K562 (cell line): ENCODE data around the gene PHLDA3. TPM values are rescaled to one million over a fixed set of nuclear protein-coding genes. Genes with fewer than 3 reads are reported as not detected.

Source experiments
- ATAC-seq: fragments of 200-7000 bp; cut with Tn5 transposase; 3 replicates; pipeline ENCODE4 v1.9.1; 2020; ENCODE audit warnings: moderate library complexity
- BruUV-seq: library from RNA; stranded (reverse); fragments of 400-500 nt; replicated peaks from 2 replicates; lab custom pipeline; 2021; lab: Mats Ljungman, UMichigan
- CTCF ChIA-PET: fragments of 300-600 bp; formaldehyde crosslinking; extraction: SDS; loops from one replicate; lab custom pipeline; 2021; ENCODE audit warnings: low intra/inter-chr PET ratio; lab: Yijun Ruan, JAX
- POLR2A ChIA-PET: fragments of 300-600, 350-650 bp; sonication (Branson Sonifier 250); formaldehyde crosslinking; extraction: SDS; loops from one replicate; lab custom pipeline; 2021; ENCODE audit warnings: antibody characterized with exemption, inconsistent platforms; lab: Yijun Ruan, JAX
- DNase-seq, 4 experiments: peaks; one replicate each; pipeline versions ENCODE4 v3.0.0 to v3.0.0-alpha.2; 2011 to 2018; ENCODE audit warnings: low spot score in 3 of 4, mixed read lengths in 3 of 4; ENCODE audit errors: extremely low read depth in 1 of 4
- FAIRE-seq: peaks from 2 replicates; lab custom pipeline; 2011; peaks lifted over from hg19 to GRCh38; lab: Jason Lieb, UNC
- H2AFZ ChIP-seq: 2 replicates; pipeline ENCODE4 v1.6.0; 2011; ENCODE audit warnings: low read depth, low read length, control low read depth, inconsistent platforms
- H3K27ac ChIP-seq: fragments of 200-600 bp; 3 replicates; pipeline ENCODE4 v1.8.0; 2011; ENCODE audit warnings: low read depth, mild to moderate bottlenecking, control low read depth, inconsistent platforms, low read length, moderate library complexity, mixed read lengths; ENCODE audit errors: extremely low read depth
- H3K27me3 ChIP-seq, 2 experiments: fragments of 300-600 bp in 1 of 2; 2 replicates in 1 of 2; 3 replicates in 1 of 2; pipeline versions ENCODE4 v1.6.0 to v1.8.0; 2011; ENCODE audit warnings: inconsistent platforms in 2 of 2, low read length in 2 of 2, mild to moderate bottlenecking in 1 of 2, mixed read lengths in 1 of 2, moderate library complexity in 1 of 2; ENCODE audit not compliant: control insufficient read depth in 2 of 2, insufficient read depth in 2 of 2
- H3K36me3 ChIP-seq: fragments of 300-600 bp; 3 replicates; pipeline ENCODE4 v1.8.0; 2011; ENCODE audit warnings: mild to moderate bottlenecking, low read length, inconsistent platforms; ENCODE audit not compliant: control insufficient read depth, insufficient read depth
- H3K4me1 ChIP-seq, 2 experiments: fragments of 200-600 bp in 1 of 2; replicated peaks in 1 of 2; 2 replicates in 1 of 2; 3 replicates in 1 of 2; pipeline versions ENCODE4 v1.5.1 to v1.8.0; 2011; ENCODE audit warnings: inconsistent platforms in 2 of 2, low read length in 2 of 2, mild to moderate bottlenecking in 1 of 2, mixed read lengths in 1 of 2, moderate library complexity in 1 of 2; ENCODE audit not compliant: control insufficient read depth in 2 of 2, insufficient read depth in 2 of 2
- H3K4me2 ChIP-seq: 2 replicates; pipeline ENCODE4 v1.6.1; 2011; ENCODE audit warnings: low read length, control low read depth, inconsistent platforms, mixed read lengths; ENCODE audit not compliant: insufficient read depth
- H3K4me3 ChIP-seq: fragments of 200-600 bp; sonication (generic), shearing (Covaris generic); 2 replicates; pipeline ENCODE4 v1.5.1; 2016; ENCODE audit warnings: control low read depth, inconsistent platforms
- H3K79me2 ChIP-seq: fragments of 200-600 bp; 3 replicates; pipeline ENCODE4 v1.8.0; 2011; ENCODE audit warnings: low read length, inconsistent platforms; ENCODE audit not compliant: control insufficient read depth, insufficient read depth
- H3K9ac ChIP-seq, 2 experiments: 2 replicates each; pipeline versions ENCODE4 v1.6.0 to v1.6.1; 2011; ENCODE audit warnings: low read depth in 2 of 2, low read length in 2 of 2, control low read depth in 1 of 2, inconsistent platforms in 1 of 2, mild to moderate bottlenecking in 1 of 2, mixed read lengths in 1 of 2; ENCODE audit not compliant: insufficient read depth in 1 of 2
- H3K9me1 ChIP-seq: one replicate; pipeline ENCODE4 v1.6.0; 2011; ENCODE audit warnings: inconsistent platforms, mild to moderate bottlenecking, low read length, moderate library complexity; ENCODE audit not compliant: control insufficient read depth, insufficient read depth
- H3K9me3 ChIP-seq: replicated peaks from 2 replicates; pipeline ENCODE4 v1.5.1; 2011; ENCODE audit warnings: low read depth, low read length, inconsistent platforms; ENCODE audit not compliant: control insufficient read depth, insufficient read depth
- H4K20me1 ChIP-seq: replicated peaks from 2 replicates; pipeline ENCODE4 v1.6.1; 2011; ENCODE audit warnings: low read length, inconsistent platforms, mixed read lengths; ENCODE audit not compliant: control insufficient read depth, insufficient read depth
- CXXC5 ChIP-seq: fragments of 250-450 bp; sonication (Bioruptor Pico); IDR thresholded peaks from 2 replicates; pipeline ENCODE4 v1.8.0; 2022; ENCODE audit warnings: inconsistent platforms, mild to moderate bottlenecking, moderate library complexity
- EP300 ChIP-seq: IDR thresholded peaks from 2 replicates; pipeline ENCODE4 v1.6.1; 2012; ENCODE audit warnings: low read length, improper control_type of control experiment
- JUNB ChIP-seq: fragments of 450-650 bp; formaldehyde crosslinking; conservative IDR thresholded peaks from 2 replicates; pipeline ENCODE4 v1.4.0; 2020; ENCODE audit warnings: mild to moderate bottlenecking
- KDM4B ChIP-seq, 2 experiments: fragments of 450-650 bp in 1 of 2; sonication (generic) in 1 of 2; IDR thresholded peaks; 2 replicates each; pipeline ENCODE4 v1.6.1; 2016 to 2017; ENCODE audit warnings: borderline replicate concordance in 2 of 2, antibody characterized with exemption in 1 of 2, low read depth in 1 of 2, mild to moderate bottlenecking in 1 of 2
- NFATC3 ChIP-seq: fragments of 450-650 bp; IDR thresholded peaks from 2 replicates; pipeline ENCODE4 v1.6.1; 2017; ENCODE audit warnings: mild to moderate bottlenecking
- PCBP1 ChIP-seq: fragments of 200-400 bp; formaldehyde crosslinking; IDR thresholded peaks from 2 replicates; pipeline ENCODE4 v1.6.1; 2018; ENCODE audit warnings: mild to moderate bottlenecking, low read depth, low read length; ENCODE audit not compliant: poor library complexity, severe bottlenecking
- SMARCC2 ChIP-seq: fragments of 450-650 bp; IDR thresholded peaks from 2 replicates; pipeline ENCODE4 v1.6.1; 2017; ENCODE audit warnings: antibody characterized with exemption, moderate library complexity, mild to moderate bottlenecking, low read depth
- SOX6 ChIP-seq: fragments of 450-650 bp; IDR thresholded peaks from 2 replicates; pipeline ENCODE4 v1.6.1; 2014; ENCODE audit warnings: mild to moderate bottlenecking
- TRIM24 ChIP-seq, 2 experiments: fragments of 450-650 bp; IDR thresholded peaks; 2 replicates each; pipeline ENCODE4 v1.6.1; 2016
- ZBTB1 ChIP-seq: sonication (generic); formaldehyde crosslinking; IDR thresholded peaks from 2 replicates; pipeline ENCODE4 v1.8.1; 2023; ENCODE audit warnings: missing genetic modification reagents, low read depth, mild to moderate bottlenecking, borderline replicate concordance
- ZNF75A ChIP-seq: fragments of 450-650 bp; formaldehyde crosslinking; IDR thresholded peaks from 2 replicates; pipeline ENCODE4 v1.4.0; 2020; ENCODE audit warnings: mild to moderate bottlenecking
- ZNF830 ChIP-seq: fragments of 250-450 bp; sonication (Bioruptor Pico); IDR thresholded peaks from 2 replicates; pipeline ENCODE4 v1.5.0; 2021; ENCODE audit warnings: mild to moderate bottlenecking
- WGBS: fragments of 100-300 bp; shearing (Covaris generic); methylation state at CpG from one replicate; pipeline ENCODE4 v1.1.6; 2016; ENCODE audit warnings: low coverage, mixed read lengths; ENCODE audit not compliant: insufficient coverage; ENCODE audit errors: missing lambda C conversion rate; 5-methylcytosine and 5-hydroxymethylcytosine counted together
- in situ Hi-C: fragments of 300-500 bp; cut with MboI; formaldehyde crosslinking; loops from 4 replicates; pipeline ENCODE4 v1.15.0; 2018; ENCODE audit warnings: inconsistent platforms, mixed read lengths
- intact Hi-C: fragments of 100-400 bp; cut with micrococcal nuclease; formaldehyde crosslinking; loops from 2 replicates; pipeline ENCODE4 v1.14.2; 2022
- polyA plus RNA-seq, 8 experiments: library from polyadenylated mRNA; depleted of rRNA in 4 of 8; stranded (reverse) in 5 of 8; unstranded in 3 of 8; fragments of >200 nt; fragmentation: Nextera tagmentation in 2 of 8; fragmentation: Illumina TruSeq in 1 of 8; extraction: Ambion mirVana in 2 of 8; extraction: Trizol in 1 of 8; gene quantifications; 2 replicates each; pipeline versions ENCODE4 v1.2.1 to v1.2.3, GENCODE V29; 2011 to 2014; ENCODE audit warnings: inconsistent platforms in 1 of 8, missing spikeins in 1 of 8
- total RNA-seq, 7 experiments: library from RNA; depleted of rRNA in 6 of 7; stranded (reverse); fragments of >200 nt in 6 of 7; fragmentation: Illumina TruSeq in 2 of 7; extraction: Trizol in 2 of 7; gene quantifications; 2 replicates each; pipeline versions ENCODE4 v1.2.1 to v1.2.3, GENCODE V29; 2011 to 2021; ENCODE audit warnings: low replicate concordance in 1 of 7
- TF ChIP-seq, protein P1 (sequence below): IDR thresholded peaks from 2 replicates; pipeline ENCODE4 v1.6.1; 2016; ENCODE audit warnings: missing genetic modification characterization, missing compliant biosample characterization
- TF ChIP-seq, protein P2 (sequence below): fragments of 200-800 bp; sonication (Bioruptor generic); IDR thresholded peaks from 2 replicates; pipeline ENCODE4 v1.6.1; 2017; ENCODE audit warnings: missing genetic modification characterization, missing compliant biosample characterization

PHLDA3 gene
- total and polyA plus RNA-seq, 9 of the 15 experiments (the other 6 are each of a cell fraction or from before 2014, with no cell fraction given), result 0.11 to 0.27 TPM; not detected in 7

DNA sequence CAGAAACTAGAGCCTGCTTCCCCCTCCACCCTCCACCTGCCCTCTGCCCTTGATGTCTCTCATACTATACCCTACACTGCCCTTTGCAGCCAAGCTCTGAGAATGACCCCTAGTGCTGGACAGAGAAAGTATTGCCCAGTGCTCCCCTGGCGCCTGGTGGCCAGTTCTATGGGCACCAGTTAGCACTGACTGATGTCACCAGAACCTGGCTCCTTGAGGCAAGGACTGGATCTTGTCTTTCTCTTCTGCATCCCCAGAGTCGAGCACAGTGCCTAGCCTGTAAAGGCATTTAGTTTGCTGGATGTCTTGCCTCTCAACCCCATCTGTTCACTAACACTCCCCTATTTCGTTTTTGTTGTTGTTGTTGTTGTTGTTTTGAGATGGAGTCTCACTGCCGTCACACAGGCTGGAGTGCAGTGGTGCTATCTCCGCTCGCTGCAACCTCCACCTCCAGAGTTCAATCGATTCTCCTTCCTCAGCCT lies 5.9 kb downstream of the PHLDA3 start (continued):
- peak; percentile 57; the same call in 1 of the 2 replicates for TF ChIP-seq ZBTB1 (CRISPR knock-in tag)

DNA sequence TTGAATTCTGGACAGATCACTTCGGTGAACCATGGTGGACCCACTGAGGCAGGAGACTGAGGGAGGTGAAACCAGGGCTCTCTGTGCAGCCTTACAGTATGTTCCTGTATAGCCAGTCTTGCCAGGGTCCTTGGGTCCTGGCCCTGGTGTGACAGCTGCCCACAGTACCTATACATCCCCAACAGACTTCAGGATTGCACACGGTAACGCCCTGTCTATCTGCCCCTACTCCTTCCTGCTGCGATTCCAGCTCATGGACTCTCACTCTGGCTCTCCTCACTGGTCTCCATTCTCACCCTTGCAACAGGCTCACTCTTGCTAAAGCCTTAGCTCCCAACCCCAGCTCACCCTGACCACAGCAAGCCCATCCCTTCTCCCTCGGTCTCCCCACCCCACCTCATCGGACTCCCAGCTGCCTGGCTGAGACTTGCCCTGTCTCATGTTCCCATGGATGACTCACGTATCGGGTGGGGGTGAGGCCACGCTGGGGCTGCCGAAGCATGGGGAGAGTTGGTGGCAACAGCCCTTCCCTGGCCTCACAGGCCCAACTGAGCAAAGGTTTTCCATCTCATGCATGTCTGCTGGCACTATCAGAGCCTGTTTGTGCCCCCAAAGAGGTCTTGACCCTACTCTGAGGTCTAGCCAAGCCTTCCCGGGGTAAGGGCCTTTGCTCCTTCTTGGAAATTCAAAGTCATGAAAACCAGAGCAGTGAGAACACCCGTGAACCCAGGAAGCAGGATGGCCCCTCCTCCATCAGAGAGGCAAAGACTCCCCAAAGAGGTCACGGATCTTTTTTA lies 7.1 kb downstream of the PHLDA3 start:
- no TSS peak for BruUV-seq
- intact Hi-C loops (no loop called here), in situ Hi-C loops (no loop called here)
- Histone ChIP-seq H3K4me2 (peak overlapping the region; percentile 39; the same call in 1 of the 2 replicates), H3K9me3 (no peaks in the 10 kb centered on the region), H3K9me1 (no peaks in the 10 kb centered on the region), H3K4me1 (peaks cover 10 to 23% of the 10 kb centered on the region in 2 experiments), H3K36me3 (no peaks in the 10 kb centered on the region), H4K20me1 (no peaks in the 10 kb centered on the region), H2AFZ (peak overlapping the region; percentile 89), H3K27ac (peak overlapping the region; percentile 53; the same call in 2 of the 3 replicates), H3K79me2 (no peaks in the 10 kb centered on the region), H3K27me3 (no peaks in the 10 kb centered on the region), H3K9ac (peak overlapping the region in 1 of 2 experiments; percentile 56; a peak in 2 of 4 replicates), H3K4me3 (no peak overlapping the region)
- WGBS, result 13% methylated on average over 13 of the region's 13 CpGs
- ChIA-PET POLR2A (interaction anchor here (0.8 to 1.6 kb wide), 5 partner anchors 10 to 100 kb away, joined by 3 to 7 read pairs (median 4); no protein-coding TSS in a partner anchor), CTCF (interaction anchor here (0.6 kb wide), 1 partner anchor 51 kb away, joined by 3 read pairs; no protein-coding TSS in a partner anchor)
- DNase-seq, result peak; percentile 87 to 89 (median 88)
- FAIRE-seq, result peak; percentile 95
- peak; percentile 85 for ATAC-seq
- peak in 1 of 2 experiments; percentile 66; a peak in 1 of 4 replicates for TF ChIP-seq TRIM24 (IDR thresholded peaks at IDR 0.05)
- 0 out of 2 replicates have a peak, but pooled peaks have one; percentile 12 for TF ChIP-seq SOX6
- TF ChIP-seq, protein P1, sequence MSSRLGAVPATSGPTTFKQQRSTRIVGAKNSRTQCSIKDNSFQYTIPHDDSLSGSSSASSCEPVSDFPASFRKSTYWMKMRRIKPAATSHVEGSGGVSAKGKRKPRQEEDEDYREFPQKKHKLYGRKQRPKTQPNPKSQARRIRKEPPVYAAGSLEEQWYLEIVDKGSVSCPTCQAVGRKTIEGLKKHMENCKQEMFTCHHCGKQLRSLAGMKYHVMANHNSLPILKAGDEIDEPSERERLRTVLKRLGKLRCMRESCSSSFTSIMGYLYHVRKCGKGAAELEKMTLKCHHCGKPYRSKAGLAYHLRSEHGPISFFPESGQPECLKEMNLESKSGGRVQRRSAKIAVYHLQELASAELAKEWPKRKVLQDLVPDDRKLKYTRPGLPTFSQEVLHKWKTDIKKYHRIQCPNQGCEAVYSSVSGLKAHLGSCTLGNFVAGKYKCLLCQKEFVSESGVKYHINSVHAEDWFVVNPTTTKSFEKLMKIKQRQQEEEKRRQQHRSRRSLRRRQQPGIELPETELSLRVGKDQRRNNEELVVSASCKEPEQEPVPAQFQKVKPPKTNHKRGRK, result peak; percentile 34; the same call in 1 of the 2 replicates
- no peak for TF ChIP-seq ZNF75A (CRISPR knock-in tag)
- no peak for TF ChIP-seq JUNB (CRISPR knock-in tag)
- no peak for TF ChIP-seq NFATC3
- TF ChIP-seq, protein P2, sequence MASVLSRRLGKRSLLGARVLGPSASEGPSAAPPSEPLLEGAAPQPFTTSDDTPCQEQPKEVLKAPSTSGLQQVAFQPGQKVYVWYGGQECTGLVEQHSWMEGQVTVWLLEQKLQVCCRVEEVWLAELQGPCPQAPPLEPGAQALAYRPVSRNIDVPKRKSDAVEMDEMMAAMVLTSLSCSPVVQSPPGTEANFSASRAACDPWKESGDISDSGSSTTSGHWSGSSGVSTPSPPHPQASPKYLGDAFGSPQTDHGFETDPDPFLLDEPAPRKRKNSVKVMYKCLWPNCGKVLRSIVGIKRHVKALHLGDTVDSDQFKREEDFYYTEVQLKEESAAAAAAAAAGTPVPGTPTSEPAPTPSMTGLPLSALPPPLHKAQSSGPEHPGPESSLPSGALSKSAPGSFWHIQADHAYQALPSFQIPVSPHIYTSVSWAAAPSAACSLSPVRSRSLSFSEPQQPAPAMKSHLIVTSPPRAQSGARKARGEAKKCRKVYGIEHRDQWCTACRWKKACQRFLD (CRISPR knock-in tag), result peak; percentile 94
- peak; percentile 37 for TF ChIP-seq CXXC5
- TF ChIP-seq KDM4B (IDR thresholded peaks at IDR 0.05; ENCODE audit: borderline replicate concordance in 2 of 2, low read depth in 1 of 2), result no peak
- no peak for TF ChIP-seq ZNF830 (CRISPR knock-in tag)
- TF ChIP-seq EP300, result 0 out of 2 replicates have a peak, but pooled peaks have one; percentile 51
- TF ChIP-seq PCBP1, result no peak
- TF ChIP-seq SMARCC2, result peak; percentile 49; the same call in 1 of the 2 replicates
